IPS-11a (cell line): ENCODE measurements around the gene CCDC102A.
A peak's percentile ranks its signal among the peaks of the same experiment; 100 is the strongest.

Source experiments
- H3K4me3 ChIP-seq: one replicate; pipeline ENCODE4 v1.5.1; 2013; ENCODE audit warnings: low read depth, low read length, control low read depth

Gene CCDC102A

GRCh38 chr16:57480754-57481230 lies 55.6 kb downstream of the CCDC102A start:
- H3K4me3 ChIP-seq = no peak overlapping the region

GRCh38 chr16:57479976-57480753 lies 56.2 kb downstream of the CCDC102A start:
- peak overlapping the region; percentile 39 for H3K4me3 ChIP-seq

DNA sequence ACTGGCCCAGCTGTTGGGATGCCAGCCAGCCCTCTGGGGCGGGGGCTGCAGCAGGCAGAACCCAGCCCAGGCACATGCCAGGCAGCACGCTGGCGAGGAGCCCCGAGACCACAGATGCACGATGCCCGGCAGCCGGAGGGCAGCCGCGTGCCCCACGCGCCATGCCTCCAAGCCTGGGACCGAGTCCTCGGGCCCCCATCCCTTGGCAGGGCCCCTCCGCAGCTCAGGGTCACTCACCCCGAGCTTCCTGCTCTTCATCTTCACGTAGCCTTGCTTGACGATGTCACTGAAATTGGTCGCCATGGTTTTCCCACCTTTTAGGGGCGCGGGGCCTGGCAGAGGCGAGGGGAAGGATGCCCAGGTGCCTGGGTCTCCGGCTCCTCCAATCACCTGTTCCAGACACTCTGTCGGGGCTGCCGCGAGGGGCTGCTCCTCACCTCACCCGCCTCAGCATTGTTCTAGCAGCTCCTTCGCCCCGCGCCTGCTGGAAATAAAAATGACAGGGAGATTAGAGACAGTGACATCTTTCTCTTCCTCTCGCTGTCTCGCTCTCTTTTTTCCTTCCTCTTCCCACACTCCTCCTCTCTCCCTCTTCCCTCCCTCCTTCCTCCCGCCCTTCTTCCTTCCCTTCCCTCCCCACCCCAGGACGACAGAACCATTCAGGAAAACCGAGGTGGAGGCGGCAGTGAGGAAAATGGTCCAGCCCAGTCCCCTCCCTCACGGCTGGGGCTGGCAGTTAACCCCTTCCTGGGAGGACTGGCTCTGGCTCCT lies 57.0 kb downstream of the CCDC102A start:
- peak overlapping the region; percentile 39 for H3K4me3 ChIP-seq

- H3K4me3 ChIP-seq = no peak overlapping the region
These were observed 57.8 kb downstream of the CCDC102A start for GRCh38 chr16:57478396-57479204.

DNA sequence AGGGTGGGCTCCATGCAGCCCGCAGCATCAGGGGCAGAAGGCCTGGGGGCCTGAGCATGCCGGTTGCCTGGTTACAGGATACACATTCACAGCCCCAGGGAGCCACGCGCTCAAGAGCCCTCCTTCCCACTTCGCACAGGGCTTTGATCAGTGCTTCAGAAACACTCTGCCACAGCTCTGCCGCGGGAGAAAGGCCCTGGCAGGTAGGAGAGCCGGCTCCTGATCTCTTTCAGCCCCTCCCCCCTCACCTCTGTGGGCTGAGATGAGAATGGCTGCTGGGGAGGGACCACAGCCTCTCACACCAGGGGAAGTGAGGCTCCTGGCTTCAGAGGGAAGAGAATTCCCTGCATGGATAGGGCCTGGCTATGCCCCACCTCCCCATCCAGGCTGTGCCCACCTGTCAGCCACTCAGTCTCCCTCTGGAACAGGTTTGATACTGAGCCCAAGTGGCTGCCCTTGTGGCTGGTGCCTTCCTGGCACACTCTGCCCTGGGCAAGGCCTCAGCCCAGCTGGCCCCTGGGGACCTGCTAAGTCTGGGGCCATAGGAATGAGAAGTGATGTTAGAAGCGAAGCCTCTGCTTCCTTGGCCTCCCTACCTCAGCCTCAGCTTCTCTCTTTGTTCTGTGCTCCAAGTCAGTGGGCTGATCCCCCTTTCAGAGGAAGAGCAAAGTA lies 58.7 kb downstream of the CCDC102A start:
- H3K4me3 ChIP-seq = no peak overlapping the region

GRCh38 chr16:57476546-57477410 lies 59.6 kb downstream of the CCDC102A start:
- no peak overlapping the region for H3K4me3 ChIP-seq

DNA sequence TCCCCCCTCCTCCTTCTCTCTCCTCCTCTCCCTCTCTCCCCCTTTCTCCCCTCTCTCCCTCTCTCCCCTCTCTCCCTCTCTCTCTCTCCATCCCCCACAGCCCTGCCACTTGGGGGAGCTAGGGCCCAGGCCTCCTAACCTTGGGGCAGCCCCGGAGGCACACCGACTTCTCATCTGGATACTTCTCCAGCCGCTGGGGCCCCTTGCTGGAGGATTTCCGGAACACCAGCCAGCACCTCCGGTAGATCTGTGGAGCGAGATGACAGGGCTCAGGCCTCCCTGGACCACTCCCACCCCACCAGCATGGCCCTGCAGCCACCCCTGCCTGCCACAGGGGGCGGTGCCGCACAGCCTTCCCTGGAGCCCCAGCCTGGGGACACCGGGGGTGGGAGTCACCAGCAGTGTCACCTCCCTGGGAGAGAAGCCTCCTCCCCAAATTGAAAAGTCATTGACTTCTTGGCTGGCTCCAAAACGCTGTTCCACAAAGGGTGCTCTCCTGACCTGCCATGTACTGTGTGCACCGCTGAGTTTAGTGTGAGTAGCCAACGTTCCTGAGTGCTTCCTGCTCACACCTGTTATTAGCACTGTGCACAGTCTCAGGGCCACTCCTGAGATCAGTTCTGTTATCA lies 60.5 kb downstream of the CCDC102A start:
- no peak overlapping the region for H3K4me3 ChIP-seq

DNA sequence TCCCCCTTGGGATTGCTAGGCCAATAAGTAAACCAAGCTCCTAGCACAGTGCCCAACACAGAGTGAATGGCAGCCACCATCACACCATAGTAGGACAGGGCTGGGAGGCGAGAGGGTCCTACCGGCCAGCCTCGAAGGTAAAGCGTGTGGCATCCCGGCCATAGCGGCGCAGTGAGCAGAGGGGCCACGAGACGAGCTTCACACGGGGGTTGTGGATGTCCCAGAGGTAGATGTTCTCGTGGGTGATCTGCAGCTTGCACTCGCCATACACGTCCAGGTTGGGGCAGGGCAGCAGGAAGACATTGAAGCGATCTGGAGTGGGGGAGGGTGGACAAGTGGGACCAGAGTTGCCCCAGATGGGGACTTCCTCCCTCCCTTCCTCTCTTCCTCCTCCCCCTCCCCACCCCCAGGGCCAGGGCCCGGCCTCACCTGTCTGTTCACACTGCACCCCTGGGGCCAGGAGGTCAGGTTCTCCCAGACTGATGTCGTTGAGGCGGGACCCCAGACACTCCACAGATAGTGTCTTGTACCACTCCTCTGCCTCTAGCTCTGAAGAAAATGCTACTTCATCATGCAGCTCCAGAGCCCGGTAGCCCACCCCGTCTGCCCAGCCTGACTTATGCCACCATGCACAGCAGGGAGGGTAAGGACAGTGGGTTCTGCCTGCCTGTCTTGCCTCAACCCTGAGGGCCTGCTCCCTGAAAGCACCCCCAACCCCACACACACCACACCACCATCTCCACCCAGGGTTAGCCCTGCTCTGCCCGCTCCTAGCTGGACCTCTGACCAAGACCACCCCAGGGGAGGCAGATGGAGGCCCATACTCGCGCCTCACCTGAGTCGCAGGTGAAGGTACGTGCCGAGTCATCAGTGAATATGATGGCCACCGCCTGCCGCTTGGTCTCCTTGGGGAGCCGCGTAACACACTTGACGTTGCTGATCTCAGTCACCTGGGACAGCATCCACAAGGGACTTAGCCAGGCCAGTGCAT lies 61.4 kb downstream of the CCDC102A start:
- no peak overlapping the region for H3K4me3 ChIP-seq

DNA sequence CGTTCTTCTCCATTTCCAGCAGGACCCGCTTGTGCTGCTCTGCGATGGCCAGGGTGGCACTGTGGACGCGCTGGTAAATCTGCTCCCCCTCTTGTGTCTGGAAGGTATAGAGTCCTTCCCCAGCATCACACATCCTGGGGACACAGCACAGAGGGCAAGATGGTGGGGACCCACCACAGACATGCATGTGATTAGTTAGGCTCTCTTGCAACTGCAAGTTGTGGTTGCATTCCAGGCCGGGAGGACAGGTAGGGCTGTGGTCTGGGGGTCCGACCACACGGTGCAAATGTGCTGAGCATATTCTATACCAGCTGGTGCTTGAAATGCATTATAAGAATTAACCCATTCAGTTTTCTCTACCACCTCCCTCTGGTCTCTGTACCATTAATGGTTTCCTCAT lies 62.5 kb downstream of the CCDC102A start:
- H3K4me3 ChIP-seq = no peak overlapping the region

GRCh38 chr16:57473176-57473840 lies 63.1 kb downstream of the CCDC102A start:
- no peak overlapping the region for H3K4me3 ChIP-seq

DNA sequence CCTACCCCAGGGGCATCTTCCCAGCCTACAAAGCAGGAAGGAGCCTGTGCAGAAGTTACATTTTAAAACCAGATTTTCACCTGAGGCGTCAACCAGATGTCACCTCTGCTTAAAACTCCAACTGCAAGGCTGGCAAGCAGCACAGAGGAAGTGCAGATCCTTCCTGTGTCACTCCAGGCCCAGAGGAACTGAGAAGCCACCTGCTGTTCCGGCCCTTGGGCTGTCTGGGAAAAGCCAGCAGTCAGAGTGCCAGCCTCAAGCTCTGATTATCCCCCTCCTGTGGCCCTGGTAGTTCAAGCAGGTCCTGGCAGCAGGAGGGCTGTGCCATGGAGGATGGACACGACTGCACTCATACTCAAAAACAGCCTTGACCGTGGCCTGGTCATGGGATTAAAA lies 63.7 kb downstream of the CCDC102A start:
- H3K4me3 ChIP-seq = no peak overlapping the region

- H3K4me3 ChIP-seq = no peak overlapping the region
These were observed 64.3 kb downstream of the CCDC102A start for GRCh38 chr16:57471852-57472664.

DNA sequence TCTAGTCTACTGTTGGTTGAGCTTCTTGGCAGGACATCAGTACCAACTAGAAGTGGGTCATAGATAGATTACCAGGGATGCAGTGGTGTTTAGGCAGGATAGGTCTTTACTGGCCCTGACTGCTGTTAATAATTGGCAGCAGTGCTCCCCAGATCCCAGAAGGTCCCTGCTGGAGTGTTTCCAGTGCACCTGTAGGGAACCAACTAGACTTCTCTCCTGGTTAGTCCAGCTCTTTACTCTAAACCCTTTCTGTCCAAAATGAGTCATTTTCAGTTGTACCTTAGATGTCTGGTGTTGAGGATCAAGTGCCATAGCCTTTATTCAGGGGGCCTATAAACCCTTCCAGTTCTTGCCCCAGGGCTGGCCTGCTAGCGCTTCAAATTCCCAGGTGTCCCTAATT lies 65.2 kb downstream of the CCDC102A start:
- H3K4me3 ChIP-seq = no peak overlapping the region

DNA sequence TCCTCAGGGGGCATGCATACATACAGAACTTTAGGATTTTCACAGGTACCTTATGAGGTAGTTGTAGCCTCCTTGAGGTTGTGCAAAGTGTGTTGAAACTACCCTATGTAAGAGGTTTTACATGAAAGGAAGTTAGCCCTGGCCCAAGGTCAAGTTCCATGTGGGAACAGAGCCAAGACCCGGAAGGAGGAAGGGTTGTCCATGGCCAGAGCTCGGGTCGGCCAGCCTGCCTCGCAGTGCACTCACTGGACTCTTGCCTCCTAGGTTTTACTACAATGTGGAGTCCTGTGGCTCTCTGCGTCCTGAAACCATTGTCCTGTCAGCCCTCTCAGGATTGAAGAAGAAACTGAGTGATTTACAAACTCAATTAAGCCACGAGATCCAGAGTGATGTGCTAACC lies 65.7 kb downstream of the CCDC102A start:
- no peak overlapping the region for H3K4me3 ChIP-seq

DNA sequence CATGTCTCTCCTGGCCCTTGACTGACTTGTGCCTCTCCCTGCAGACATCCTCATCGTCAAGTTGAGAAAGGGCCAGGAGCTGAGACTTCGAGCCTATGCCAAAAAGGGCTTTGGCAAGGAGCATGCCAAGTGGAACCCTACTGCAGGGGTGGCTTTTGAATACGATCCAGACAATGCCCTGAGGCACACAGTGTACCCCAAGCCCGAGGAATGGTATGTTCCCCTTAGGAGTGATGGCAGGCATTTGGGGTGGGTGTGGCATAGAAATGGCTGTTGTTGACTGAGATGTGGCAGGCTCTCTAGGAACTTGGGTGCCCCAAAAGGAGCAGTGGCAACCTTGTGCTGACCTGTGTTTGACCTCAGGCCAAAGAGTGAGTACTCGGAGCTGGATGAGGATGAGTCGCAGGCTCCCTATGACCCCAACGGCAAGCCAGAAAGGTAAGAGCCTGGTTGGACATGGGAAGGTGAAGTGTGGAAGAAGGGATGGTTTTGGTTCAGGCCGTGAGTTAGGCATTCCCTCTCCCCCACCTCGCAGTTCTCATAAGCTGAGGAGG lies 66.4 kb downstream of the CCDC102A start:
- H3K4me3 ChIP-seq = no peak overlapping the region

GRCh38 chr16:57469046-57469445 lies 67.3 kb downstream of the CCDC102A start:
- H3K4me3 ChIP-seq = no peak overlapping the region

GRCh38 chr16:57468346-57468745 lies 68.0 kb downstream of the CCDC102A start:
- H3K4me3 ChIP-seq = no peak overlapping the region
